ENCODE data around the gene CA5A. TPM values are rescaled to one million over a fixed set of nuclear protein-coding genes. Genes with fewer than 3 reads are reported as not detected.
"Not testable (repeated sequence)": the region's sequence is repeated elsewhere in the genome, so short reads cannot be mapped to it uniquely, and the experiment has no call there.

CA5A gene
- total and polyA plus RNA-seq, 2 experiments from 2014 or later = not detected

- TF ChIP-seq, protein P1, sequence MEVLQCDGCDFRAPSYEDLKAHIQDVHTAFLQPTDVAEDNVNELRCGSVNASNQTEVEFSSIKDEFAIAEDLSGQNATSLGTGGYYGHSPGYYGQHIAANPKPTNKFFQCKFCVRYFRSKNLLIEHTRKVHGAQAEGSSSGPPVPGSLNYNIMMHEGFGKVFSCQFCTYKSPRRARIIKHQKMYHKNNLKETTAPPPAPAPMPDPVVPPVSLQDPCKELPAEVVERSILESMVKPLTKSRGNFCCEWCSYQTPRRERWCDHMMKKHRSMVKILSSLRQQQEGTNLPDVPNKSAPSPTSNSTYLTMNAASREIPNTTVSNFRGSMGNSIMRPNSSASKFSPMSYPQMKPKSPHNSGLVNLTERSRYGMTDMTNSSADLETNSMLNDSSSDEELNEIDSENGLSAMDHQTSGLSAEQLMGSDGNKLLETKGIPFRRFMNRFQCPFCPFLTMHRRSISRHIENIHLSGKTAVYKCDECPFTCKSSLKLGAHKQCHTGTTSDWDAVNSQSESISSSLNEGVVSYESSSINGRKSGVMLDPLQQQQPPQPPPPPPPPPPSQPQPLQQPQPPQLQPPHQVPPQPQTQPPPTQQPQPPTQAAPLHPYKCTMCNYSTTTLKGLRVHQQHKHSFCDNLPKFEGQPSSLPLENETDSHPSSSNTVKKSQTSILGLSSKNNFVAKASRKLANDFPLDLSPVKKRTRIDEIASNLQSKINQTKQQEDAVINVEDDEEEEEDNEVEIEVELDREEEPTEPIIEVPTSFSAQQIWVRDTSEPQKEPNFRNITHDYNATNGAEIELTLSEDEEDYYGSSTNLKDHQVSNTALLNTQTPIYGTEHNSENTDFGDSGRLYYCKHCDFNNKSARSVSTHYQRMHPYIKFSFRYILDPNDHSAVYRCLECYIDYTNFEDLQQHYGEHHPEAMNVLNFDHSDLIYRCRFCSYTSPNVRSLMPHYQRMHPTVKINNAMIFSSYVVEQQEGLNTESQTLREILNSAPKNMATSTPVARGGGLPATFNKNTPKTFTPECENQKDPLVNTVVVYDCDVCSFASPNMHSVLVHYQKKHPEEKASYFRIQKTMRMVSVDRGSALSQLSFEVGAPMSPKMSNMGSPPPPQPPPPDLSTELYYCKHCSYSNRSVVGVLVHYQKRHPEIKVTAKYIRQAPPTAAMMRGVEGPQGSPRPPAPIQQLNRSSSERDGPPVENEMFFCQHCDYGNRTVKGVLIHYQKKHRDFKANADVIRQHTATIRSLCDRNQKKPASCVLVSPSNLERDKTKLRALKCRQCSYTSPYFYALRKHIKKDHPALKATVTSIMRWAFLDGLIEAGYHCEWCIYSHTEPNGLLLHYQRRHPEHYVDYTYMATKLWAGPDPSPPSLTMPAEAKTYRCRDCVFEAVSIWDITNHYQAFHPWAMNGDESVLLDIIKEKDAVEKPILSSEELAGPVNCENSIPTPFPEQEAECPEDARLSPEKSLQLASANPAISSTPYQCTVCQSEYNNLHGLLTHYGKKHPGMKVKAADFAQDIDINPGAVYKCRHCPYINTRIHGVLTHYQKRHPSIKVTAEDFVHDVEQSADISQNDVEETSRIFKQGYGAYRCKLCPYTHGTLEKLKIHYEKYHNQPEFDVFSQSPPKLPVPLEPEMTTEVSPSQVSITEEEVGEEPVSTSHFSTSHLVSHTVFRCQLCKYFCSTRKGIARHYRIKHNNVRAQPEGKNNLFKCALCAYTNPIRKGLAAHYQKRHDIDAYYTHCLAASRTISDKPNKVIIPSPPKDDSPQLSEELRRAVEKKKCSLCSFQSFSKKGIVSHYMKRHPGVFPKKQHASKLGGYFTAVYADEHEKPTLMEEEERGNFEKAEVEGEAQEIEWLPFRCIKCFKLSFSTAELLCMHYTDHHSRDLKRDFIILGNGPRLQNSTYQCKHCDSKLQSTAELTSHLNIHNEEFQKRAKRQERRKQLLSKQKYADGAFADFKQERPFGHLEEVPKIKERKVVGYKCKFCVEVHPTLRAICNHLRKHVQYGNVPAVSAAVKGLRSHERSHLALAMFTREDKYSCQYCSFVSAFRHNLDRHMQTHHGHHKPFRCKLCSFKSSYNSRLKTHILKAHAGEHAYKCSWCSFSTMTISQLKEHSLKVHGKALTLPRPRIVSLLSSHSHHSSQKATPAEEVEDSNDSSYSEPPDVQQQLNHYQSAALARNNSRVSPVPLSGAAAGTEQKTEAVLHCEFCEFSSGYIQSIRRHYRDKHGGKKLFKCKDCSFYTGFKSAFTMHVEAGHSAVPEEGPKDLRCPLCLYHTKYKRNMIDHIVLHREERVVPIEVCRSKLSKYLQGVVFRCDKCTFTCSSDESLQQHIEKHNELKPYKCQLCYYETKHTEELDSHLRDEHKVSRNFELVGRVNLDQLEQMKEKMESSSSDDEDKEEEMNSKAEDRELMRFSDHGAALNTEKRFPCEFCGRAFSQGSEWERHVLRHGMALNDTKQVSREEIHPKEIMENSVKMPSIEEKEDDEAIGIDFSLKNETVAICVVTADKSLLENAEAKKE (CRISPR knock-in tag; IDR thresholded peaks at IDR 0.05) = no peak
- TF ChIP-seq JUNB (IDR thresholded peaks at IDR 0.05; ENCODE audit: unreplicated experiment) = no peak
Observed at GRCh38 chr16:87914812-87915211, 21.5 kb downstream of the CA5A start (continued).

DNA sequence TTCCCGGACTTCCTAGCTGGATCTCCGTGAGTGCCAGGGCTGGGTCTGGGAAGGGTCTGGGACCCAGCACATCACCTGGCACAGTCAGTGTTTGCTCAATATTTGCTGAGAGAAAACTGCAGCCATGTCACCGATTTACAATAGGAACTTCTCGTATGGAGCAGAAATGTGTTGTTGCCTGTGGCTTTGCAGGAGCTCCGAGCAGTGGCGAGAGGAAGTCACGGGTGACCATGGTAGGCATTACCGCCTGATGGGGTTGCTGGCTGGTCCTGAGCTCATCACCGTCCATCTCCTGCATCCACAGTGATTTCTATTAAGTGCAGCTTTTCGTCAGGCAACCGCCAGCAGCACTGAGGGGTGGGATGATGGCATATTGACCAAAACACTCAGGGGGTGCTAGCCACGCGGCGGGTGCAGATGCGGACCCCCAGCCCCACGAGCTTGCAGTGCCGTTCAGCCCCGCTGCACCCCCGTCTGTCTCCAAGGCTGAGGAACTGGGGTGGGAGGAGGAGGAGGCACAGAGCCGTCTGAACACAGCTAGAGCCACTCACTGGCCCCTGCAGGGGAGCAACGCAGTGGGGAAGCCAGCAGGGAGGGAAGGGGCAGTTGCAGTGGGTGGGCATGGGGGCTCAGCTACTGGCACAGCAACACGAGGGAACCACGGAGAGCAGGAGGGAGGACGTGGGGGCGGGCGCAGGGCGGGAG, 22.2 kb downstream of the CA5A start:
- H3K36me3 Mint-ChIP-seq (ENCODE audit: low read depth); H3K27ac ChIP-seq (ENCODE audit: low read depth); H3K27ac Mint-ChIP-seq; H3F3A ChIP-seq (replicated peaks; ENCODE audit: low read depth); H3K9me2 ChIP-seq (ENCODE audit: insufficient read depth); H2AFZ ChIP-seq; ATAC-seq; H3K27me3 ChIP-seq (ENCODE audit: insufficient read depth); DNase-seq (ENCODE audit: low spot score); H3K4me3 ChIP-seq; H3K4me1 Mint-ChIP-seq; H3K79me2 ChIP-seq (replicated peaks; ENCODE audit: insufficient read depth); H4K20me1 ChIP-seq (replicated peaks; ENCODE audit: insufficient read depth); H3K4me2 ChIP-seq; H3K36me3 ChIP-seq (ENCODE audit: insufficient read depth); H3K4me1 ChIP-seq (ENCODE audit: insufficient read depth); H3K4me3 Mint-ChIP-seq; H3K9me3 Mint-ChIP-seq: not testable (repeated sequence)
- peaks cover 21% of the 10 kb centered on the region for H3K27me3 Mint-ChIP-seq (ENCODE audit: insufficient read depth, low read depth, poor library complexity)

- not testable (repeated sequence) for H2AFZ ChIP-seq; H3K9me2 ChIP-seq (ENCODE audit: insufficient read depth); H3F3A ChIP-seq (replicated peaks; ENCODE audit: low read depth); H4K20me1 ChIP-seq (replicated peaks; ENCODE audit: insufficient read depth); H3K27me3 ChIP-seq (ENCODE audit: insufficient read depth); H3K4me1 ChIP-seq (ENCODE audit: insufficient read depth); H3K4me1 Mint-ChIP-seq; ATAC-seq; H3K36me3 ChIP-seq (ENCODE audit: insufficient read depth); H3K27ac ChIP-seq (ENCODE audit: low read depth); H3K4me3 ChIP-seq; H3K79me2 ChIP-seq (replicated peaks; ENCODE audit: insufficient read depth); H3K4me3 Mint-ChIP-seq; DNase-seq (ENCODE audit: low spot score); H3K4me2 ChIP-seq; H3K27ac Mint-ChIP-seq; H3K36me3 Mint-ChIP-seq (ENCODE audit: low read depth); H3K9me3 Mint-ChIP-seq
- peaks cover 19% of the 10 kb centered on the region for H3K27me3 Mint-ChIP-seq (ENCODE audit: insufficient read depth, low read depth, poor library complexity)
Observed at GRCh38 chr16:87912691-87913090, 23.6 kb downstream of the CA5A start.

DNA sequence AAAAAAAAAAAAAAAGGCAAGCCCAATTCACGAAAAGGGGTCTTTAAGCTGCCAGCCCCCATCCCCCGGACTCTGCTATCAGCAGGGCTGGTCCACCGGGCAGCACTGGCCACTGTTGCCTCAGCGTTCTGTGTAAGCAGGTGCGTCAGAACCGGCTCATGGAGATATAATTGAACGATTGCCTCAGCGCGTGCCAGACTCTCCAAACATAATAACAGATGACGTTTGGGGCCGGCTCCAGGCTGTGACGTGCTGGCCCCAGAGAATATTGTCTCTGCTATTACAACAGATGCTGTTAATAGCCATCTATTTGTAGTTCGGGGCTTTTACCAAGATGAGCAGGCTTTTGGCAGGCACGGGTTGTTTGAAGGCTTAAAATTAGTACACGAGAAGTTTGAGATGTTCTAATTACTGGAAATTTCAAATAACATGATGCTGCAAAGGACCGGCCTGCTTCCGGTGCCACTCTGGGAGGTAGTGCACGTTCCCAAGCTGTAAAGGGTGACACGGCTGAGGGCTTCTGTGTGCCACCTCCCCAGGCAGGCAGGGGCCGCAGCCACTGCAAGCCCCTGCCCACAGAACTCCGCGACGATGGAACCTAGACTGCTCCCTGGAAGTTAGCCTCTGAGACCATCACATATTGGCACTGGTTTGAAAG, 25.1 kb downstream of the CA5A start:
- not testable (repeated sequence) for H3K27ac ChIP-seq (ENCODE audit: low read depth); ATAC-seq; H3K27me3 ChIP-seq (ENCODE audit: insufficient read depth); H3K4me2 ChIP-seq; H3K9me2 ChIP-seq (ENCODE audit: insufficient read depth); H3K79me2 ChIP-seq (replicated peaks; ENCODE audit: insufficient read depth); H3K4me3 Mint-ChIP-seq; H3K36me3 ChIP-seq (ENCODE audit: insufficient read depth); H3K9me3 Mint-ChIP-seq; H3F3A ChIP-seq (replicated peaks; ENCODE audit: low read depth); H3K4me1 ChIP-seq (ENCODE audit: insufficient read depth); H4K20me1 ChIP-seq (replicated peaks; ENCODE audit: insufficient read depth); H2AFZ ChIP-seq; DNase-seq (ENCODE audit: low spot score); H3K36me3 Mint-ChIP-seq (ENCODE audit: low read depth); H3K27ac Mint-ChIP-seq; H3K4me1 Mint-ChIP-seq; H3K4me3 ChIP-seq
- H3K27me3 Mint-ChIP-seq (ENCODE audit: insufficient read depth, low read depth, poor library complexity) = peaks cover 20% of the 10 kb centered on the region

Data from GM23338 (cell line).